Right atrium auricular region (tissue), 2 donors: ENCODE data around the gene DDA1. TPM values are rescaled to one million over a fixed set of nuclear protein-coding genes. Genes with fewer than 3 reads are reported as not detected.
"Not testable (repeated sequence)": the region's sequence is repeated elsewhere in the genome, so short reads cannot be mapped to it uniquely, and the experiment has no call there.

Experiments
- DNase-seq: peaks from one replicate; pipeline ENCODE4 v3.0.0-alpha.2; 2019; ENCODE audit warnings: low spot score
- H3K27ac ChIP-seq, 2 donors: fragments of 200-600 bp; sonication (generic); 1 replicate in 1 of 2; 2 replicates in 1 of 2; pipeline ENCODE4 v1.5.1; 2016 to 2019
- H3K27me3 ChIP-seq, 2 donors: fragments of 200-600 bp; sonication (generic); one replicate each; pipeline versions ENCODE4 v1.5.1 to v1.6.0; 2017 to 2019
- H3K36me3 ChIP-seq: fragments of 200-600 bp; sonication (generic); one replicate; pipeline ENCODE4 v1.5.1; 2016
- H3K4me1 ChIP-seq, 2 donors: fragments of 200-600 bp; sonication (generic); one replicate each; pipeline versions ENCODE4 v1.5.1 to v1.6.0; 2017 to 2019
- H3K4me3 ChIP-seq, 2 donors: fragments of 200-600 bp; sonication (generic); 1 replicate in 1 of 2; 2 replicates in 1 of 2; pipeline ENCODE4 v1.5.1; 2017 to 2019; ENCODE audit warnings: mild to moderate bottlenecking in 1 of 2, moderate library complexity in 1 of 2
- H3K9me3 ChIP-seq, 2 donors: fragments of 200-600 bp; sonication (generic); one replicate each; pipeline ENCODE4 v1.5.1; 2019
- total RNA-seq, 2 donors: library from RNA; depleted of rRNA; stranded (reverse); fragments of >200 nt; gene quantifications; one replicate each; pipeline ENCODE4 v1.1.0, GENCODE V29; 2016
- TF ChIP-seq, protein P1 (sequence below), 2 donors: fragments of 200-600 bp; sonication (generic); IDR thresholded peaks; one replicate each; pipeline ENCODE4 v1.5.1; 2019; ENCODE audit warnings: antibody characterized with exemption in 2 of 2

The DDA1 gene
- total RNA-seq, 2 donors from 2014 or later: 22.2 to 40.1 TPM

DNA sequence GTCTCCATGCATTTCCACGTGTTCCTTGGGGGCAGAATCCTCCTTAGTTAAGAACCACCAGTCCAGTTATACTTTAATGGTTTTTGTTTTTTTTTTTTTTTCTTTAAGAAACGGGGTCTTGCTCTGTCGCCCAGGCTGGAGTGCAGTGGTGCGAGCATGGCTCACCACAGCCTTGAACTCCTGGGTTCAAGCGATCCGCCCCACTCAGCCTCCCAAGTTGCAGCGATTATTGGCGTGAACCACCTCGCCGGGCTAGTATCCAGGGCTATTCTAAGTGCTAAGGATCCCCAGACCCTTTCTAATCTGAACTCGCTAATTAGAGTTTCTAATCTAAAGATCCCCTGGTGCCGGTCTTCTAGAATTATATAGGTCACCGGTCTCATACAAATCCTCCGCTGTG is 15.8 kb upstream of the DDA1 start:
- TF ChIP-seq, protein P1, sequence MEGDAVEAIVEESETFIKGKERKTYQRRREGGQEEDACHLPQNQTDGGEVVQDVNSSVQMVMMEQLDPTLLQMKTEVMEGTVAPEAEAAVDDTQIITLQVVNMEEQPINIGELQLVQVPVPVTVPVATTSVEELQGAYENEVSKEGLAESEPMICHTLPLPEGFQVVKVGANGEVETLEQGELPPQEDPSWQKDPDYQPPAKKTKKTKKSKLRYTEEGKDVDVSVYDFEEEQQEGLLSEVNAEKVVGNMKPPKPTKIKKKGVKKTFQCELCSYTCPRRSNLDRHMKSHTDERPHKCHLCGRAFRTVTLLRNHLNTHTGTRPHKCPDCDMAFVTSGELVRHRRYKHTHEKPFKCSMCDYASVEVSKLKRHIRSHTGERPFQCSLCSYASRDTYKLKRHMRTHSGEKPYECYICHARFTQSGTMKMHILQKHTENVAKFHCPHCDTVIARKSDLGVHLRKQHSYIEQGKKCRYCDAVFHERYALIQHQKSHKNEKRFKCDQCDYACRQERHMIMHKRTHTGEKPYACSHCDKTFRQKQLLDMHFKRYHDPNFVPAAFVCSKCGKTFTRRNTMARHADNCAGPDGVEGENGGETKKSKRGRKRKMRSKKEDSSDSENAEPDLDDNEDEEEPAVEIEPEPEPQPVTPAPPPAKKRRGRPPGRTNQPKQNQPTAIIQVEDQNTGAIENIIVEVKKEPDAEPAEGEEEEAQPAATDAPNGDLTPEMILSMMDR (IDR thresholded peaks at IDR 0.05): no peak
- H3K4me3 ChIP-seq: no peak overlapping the region
- H3K36me3 ChIP-seq: peaks cover 6% of the 10 kb centered on the region
- peaks cover 0 to 17% of the 10 kb centered on the region in 2 donors for H3K4me1 ChIP-seq
- H3K9me3 ChIP-seq: no peaks in the 10 kb centered on the region
- no peaks in the 10 kb centered on the region for H3K27me3 ChIP-seq
- H3K27ac ChIP-seq: no peak overlapping the region
- no peak for DNase-seq

- TF ChIP-seq, protein P1 (IDR thresholded peaks at IDR 0.05): no peak
- peaks cover 6% of the 10 kb centered on the region for H3K36me3 ChIP-seq
Observed at GRCh38 chr19:17294051-17294891, 15.1 kb upstream of the DDA1 start.

GRCh38 chr19:17295551-17295950 is 13.8 kb upstream of the DDA1 start:
- H3K4me1 ChIP-seq, DNase-seq, H3K9me3 ChIP-seq, H3K27ac ChIP-seq, H3K36me3 ChIP-seq, H3K4me3 ChIP-seq, H3K27me3 ChIP-seq: not testable (repeated sequence)

More at GRCh38 chr19:17294051-17294891, 15.1 kb upstream of the DDA1 start:
- H3K4me3 ChIP-seq: no peak overlapping the region
- H3K27me3 ChIP-seq: no peaks in the 10 kb centered on the region
- peaks cover 0 to 17% of the 10 kb centered on the region in 2 donors for H3K4me1 ChIP-seq
- no peak for DNase-seq
- H3K9me3 ChIP-seq: no peaks in the 10 kb centered on the region
- no peak overlapping the region for H3K27ac ChIP-seq

DNA sequence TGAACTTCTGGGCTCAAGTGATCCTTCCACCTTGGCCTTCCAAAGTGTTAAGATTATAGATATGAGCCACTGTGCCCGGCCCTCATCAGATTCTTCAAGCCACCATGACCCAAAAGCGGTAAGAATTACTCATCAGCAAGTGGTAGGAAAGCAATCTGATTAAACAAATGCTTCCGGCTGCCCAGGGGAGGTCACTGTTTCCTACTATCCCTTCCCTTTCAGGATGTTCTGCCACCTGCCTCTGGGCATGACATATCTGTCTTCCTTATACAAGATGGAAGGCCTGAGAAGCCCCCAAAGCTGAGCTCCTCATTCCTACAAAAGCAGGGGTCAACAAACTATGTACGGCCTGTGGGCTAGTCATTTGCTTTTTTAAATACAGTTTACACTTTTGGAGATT is 13.1 kb upstream of the DDA1 start:
- H3K9me3 ChIP-seq: no peaks in the 10 kb centered on the region
- H3K36me3 ChIP-seq: peaks cover 6% of the 10 kb centered on the region
- TF ChIP-seq, protein P1 (IDR thresholded peaks at IDR 0.05): no peak
- peaks cover 0 to 10% of the 10 kb centered on the region in 2 donors for H3K4me1 ChIP-seq
- DNase-seq: no peak
- no peak overlapping the region for H3K4me3 ChIP-seq
- no peak overlapping the region for H3K27ac ChIP-seq
- no peaks in the 10 kb centered on the region for H3K27me3 ChIP-seq

GRCh38 chr19:17296976-17297375 is 12.4 kb upstream of the DDA1 start:
- Histone ChIP-seq H3K36me3 (peaks cover 6% of the 10 kb centered on the region), H3K27me3 (no peaks in the 10 kb centered on the region), H3K4me1 (peaks cover 0 to 10% of the 10 kb centered on the region in 2 donors), H3K4me3 (no peak overlapping the region), H3K9me3 (no peaks in the 10 kb centered on the region), H3K27ac (no peak overlapping the region)
- no peak for DNase-seq
- TF ChIP-seq, protein P1 (IDR thresholded peaks at IDR 0.05): no peak

GRCh38 chr19:17300992-17301619 is 8.3 kb upstream of the DDA1 start:
- no peak for DNase-seq
- Histone ChIP-seq H3K4me1 (peaks cover 0 to 36% of the 10 kb centered on the region in 2 donors), H3K27me3 (no peaks in the 10 kb centered on the region), H3K4me3 (no peak overlapping the region), H3K27ac (no peak overlapping the region), H3K9me3 (no peaks in the 10 kb centered on the region), H3K36me3 (peaks cover 6% of the 10 kb centered on the region)
- TF ChIP-seq, protein P1 (IDR thresholded peaks at IDR 0.05): no peak
